Testis (tissue), 2 donors: Measurements from ENCODE around the gene CNTN4.

Source experiments
- CTCF ChIP-seq, 3 experiments: fragments of 450-650 bp in 2 of 3; fragments of 200-600 bp in 1 of 3; sonication (generic) in 1 of 3; IDR thresholded peaks; one replicate each; pipeline ENCODE4 v1.5.1; 2016 to 2019; ENCODE audit warnings: antibody characterized with exemption in 3 of 3, mild to moderate bottlenecking in 2 of 3, moderate library complexity in 1 of 3
- POLR2A ChIP-seq: fragments of 450-650 bp; IDR thresholded peaks from one replicate; pipeline ENCODE4 v1.6.1; 2017; ENCODE audit warnings: antibody characterized with exemption, mild to moderate bottlenecking, moderate library complexity

DNA sequence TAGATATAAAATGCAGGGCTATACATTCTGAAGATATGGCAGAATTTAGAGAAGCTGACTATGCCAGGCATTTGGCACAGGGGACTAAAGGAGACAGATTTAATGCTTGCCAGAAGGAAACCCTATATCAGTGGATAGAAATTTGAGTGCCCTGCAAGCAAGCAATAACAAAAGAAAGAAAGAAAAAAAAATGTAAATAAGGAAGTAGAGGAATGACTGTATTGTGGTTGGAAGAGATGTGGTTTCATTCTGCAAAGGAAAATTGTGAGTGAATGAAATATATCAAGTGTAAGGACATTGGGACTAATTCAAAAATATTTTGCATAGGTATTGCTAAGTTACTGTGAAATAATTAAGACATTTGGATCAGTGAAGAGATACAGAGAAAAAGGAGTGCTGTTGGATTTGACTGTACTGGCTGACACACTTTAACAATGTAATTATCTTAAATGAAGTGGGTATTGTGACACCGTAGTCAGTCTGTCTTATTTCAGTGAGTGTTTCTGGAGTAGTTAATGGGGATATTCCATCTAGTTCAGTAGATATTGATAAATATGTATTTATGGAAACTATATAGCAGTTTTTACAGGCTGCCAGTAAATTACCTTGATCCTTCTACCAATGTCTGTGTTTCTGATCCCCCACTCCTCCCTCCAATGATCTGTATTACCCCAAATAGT is 418.2 kb downstream of the CNTN4 start:
- TF ChIP-seq CTCF (IDR thresholded peaks at IDR 0.05): no peak
- TF ChIP-seq POLR2A: no peak
